ENCODE measurements around the gene MB21D2.
A peak's percentile ranks its signal among the peaks of the same experiment; 100 is the strongest.
"Not testable (repeated sequence)": the region's sequence is repeated elsewhere in the genome, so short reads cannot be mapped to it uniquely, and the experiment has no call there.

MB21D2 gene, protein sequence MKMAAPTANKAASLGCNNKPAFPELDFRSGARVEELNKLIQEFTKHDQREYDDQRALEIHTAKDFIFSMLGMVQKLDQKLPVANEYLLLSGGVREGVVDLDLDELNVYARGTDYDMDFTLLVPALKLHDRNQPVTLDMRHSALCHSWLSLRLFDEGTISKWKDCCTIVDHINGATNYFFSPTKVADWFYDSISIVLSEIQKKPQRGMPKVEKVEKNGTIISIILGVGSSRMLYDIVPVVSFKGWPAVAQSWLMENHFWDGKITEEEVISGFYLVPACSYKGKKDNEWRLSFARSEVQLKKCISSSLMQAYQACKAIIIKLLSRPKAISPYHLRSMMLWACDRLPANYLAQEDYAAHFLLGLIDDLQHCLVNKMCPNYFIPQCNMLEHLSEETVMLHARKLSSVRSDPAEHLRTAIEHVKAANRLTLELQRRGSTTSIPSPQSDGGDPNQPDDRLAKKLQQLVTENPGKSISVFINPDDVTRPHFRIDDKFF

GRCh38 chr3:192917404-192918274 is at the start of gene MB21D2:
TSS of gene MB21D2 (minus strand) at chr3:192917856. CDS start at chr3:192917840, 16 bp downstream.
- peak; percentile 80 for DNase-seq (ENCODE audit: low read depth, low spot score)

DNA sequence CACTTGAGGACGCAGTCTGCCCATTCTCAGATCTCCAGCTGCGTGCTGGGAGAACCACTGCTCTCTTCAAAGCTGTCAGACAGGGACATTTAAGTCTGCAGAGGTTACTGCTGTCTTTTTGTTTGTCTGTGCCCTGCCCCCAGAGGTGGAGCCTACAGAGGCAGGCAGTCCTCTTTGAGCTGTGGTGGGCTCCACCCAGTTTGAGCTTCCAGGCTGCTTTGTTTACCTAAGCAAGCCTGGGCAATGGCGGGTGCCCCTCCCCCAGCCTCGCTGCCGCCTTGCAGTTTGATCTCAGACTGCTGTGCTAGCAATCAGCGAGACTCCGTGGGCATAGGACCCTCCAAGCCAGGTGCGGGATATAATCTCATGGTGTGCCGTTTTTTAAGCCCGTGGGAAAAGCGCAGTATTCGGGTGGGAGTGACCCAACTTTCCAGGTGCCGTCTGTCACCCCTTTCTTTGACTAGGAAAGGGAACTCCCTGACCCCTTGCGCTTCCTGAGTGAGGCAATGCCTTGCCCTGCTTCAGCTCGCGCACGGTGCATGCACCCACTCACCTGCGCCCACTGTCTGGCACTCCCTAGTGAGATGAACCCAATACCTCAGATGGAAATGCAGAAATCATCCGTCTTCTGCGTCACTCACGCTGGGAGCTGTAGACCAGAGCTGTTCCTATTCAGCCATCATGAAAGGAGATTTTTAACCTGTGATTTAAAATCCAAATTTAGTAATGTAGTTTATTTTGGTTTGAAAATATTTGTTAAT is 47.5 kb upstream of the MB21D2 start:
- DNase-seq (ENCODE audit: low read depth, low spot score) = not testable (repeated sequence)

GRCh38 chr3:192959773-192960172 is 42.1 kb upstream of the MB21D2 start:
- no peak for DNase-seq (ENCODE audit: low read depth, low spot score)

GRCh38 chr3:192958219-192958872 is 40.7 kb upstream of the MB21D2 start:
- DNase-seq (ENCODE audit: low read depth, low spot score) = no peak

GRCh38 chr3:192957441-192958021 is 39.9 kb upstream of the MB21D2 start:
- no peak for DNase-seq (ENCODE audit: low read depth, low spot score)

DNA sequence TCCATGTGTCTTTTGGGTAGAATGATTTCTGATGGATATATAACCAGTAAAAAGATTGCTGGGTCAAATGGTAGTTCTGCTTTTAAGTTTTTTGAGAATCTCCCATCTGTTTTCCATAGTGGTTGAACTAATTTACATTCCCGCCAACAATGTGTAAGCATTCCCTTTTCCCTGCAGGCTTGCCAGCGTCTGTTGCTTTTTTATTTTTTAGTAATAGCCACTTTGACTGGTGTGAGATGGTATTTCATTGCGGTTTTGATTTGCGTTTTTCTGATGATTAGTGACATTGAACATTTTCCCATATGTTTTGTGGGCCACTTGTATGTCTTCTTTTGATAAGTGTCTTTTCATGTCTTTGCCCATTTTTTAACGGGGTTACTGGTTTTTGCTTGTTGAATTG is 36.3 kb upstream of the MB21D2 start:
- no peak for DNase-seq (ENCODE audit: low read depth, low spot score)

- DNase-seq (ENCODE audit: low read depth, low spot score) = no peak
Measured at GRCh38 chr3:192947421-192947820, 29.8 kb upstream of the MB21D2 start.

- DNase-seq (ENCODE audit: low read depth, low spot score) = no peak
Measured at GRCh38 chr3:192943393-192943792, 25.7 kb upstream of the MB21D2 start.

GRCh38 chr3:192942625-192943024 is 25.0 kb upstream of the MB21D2 start:
- DNase-seq (ENCODE audit: low read depth, low spot score) = no peak

DNA sequence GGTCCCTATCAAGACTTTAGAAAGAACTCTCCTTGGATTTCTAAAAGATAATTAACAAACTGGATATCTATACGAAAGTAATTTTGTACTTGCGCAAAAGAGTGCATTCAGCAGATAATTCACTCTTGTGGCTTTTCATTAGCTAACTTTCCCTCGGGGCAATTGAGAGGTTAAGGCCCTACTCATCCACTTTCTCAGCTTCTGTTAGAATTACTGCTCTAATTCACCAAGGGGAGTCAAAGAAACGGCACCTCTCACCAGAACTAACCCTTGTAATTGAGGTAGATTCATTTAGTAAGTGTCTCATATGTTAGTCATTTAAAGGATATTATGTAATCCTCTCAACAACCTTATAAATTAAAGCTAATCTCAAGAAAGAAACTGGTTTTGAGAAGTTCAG is 22.5 kb upstream of the MB21D2 start:
- DNase-seq (ENCODE audit: low read depth, low spot score) = no peak

DNA sequence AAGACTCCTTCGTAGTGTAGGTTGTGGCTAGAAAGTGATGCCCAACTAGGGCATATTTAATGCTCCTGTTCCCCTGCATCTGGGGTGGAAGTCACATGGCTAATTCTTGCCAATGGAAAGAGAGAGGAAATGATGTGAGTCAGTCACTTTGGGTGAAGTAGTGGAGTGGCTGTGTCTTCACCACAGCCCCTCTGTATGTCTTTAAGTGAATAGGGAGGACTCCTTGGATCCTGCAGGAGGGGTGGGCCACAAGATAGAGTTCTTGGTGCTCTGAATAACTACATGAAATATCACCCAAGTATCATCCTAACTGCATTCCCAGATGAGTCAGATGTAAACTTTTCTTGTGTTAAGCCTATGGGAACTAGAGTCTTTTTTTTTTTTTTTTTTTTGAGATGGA is 17.8 kb upstream of the MB21D2 start:
- no peak for DNase-seq (ENCODE audit: low read depth, low spot score)

DNA sequence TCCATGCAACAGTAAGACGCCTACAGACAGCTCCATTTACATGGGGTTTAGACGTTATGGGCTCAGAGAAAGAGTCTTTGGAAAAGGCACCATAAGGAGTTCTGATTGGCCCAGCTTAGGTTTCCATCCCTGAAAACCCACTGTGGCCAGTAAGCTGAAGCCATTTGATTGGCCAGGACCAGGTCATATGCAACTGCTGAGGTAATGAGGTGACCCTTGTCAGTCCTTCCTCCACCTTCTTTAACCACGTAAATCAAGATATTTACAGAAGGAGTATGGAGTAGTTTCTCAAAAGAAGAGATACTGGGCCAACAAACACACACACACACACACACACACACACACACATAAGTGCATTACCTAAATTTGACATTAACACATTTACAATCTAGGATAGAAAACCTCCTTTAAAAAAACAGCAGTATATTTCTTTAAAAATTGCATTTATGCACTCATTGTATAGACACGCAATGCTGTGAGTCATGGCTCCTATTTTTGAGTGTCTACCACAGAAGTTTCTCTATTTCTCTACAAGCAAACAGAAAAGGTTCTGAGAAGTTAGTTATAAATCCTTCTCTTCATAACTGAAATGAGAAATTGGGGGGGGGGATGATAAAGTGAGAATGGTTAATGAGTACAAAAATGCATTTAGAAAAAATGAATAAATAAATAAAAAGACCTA is 16.3 kb upstream of the MB21D2 start:
- DNase-seq (ENCODE audit: low read depth, low spot score) = no peak

- no peak for DNase-seq (ENCODE audit: low read depth, low spot score)
Measured at GRCh38 chr3:192933259-192933658, 15.6 kb upstream of the MB21D2 start.

DNA sequence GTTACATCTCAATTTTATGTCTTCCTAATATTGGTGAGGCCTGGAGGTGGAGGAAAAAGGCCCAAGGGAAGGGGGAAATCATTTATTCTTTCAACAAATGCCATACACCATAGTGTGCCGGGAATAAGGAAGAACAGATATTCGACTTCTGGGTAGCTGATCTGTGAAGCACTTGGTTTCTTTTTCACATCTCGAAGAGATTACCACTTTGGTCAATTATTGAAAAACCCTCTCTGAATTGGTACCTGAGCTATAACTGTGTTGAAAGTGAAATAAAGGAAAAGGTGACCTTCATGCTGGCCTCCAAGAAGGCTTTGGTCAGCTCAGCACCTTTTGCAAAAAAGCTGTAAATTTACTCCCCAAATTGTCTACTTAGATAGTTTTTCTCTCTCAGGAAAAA is 14.2 kb upstream of the MB21D2 start:
- no peak for DNase-seq (ENCODE audit: low read depth, low spot score)

GRCh38 chr3:192930577-192930976 is 12.9 kb upstream of the MB21D2 start:
- DNase-seq (ENCODE audit: low read depth, low spot score) = no peak

GRCh38 chr3:192929755-192930547 is 12.3 kb upstream of the MB21D2 start:
- DNase-seq (ENCODE audit: low read depth, low spot score) = no peak

- DNase-seq (ENCODE audit: low read depth, low spot score) = no peak
Measured at GRCh38 chr3:192929146-192929545, 11.5 kb upstream of the MB21D2 start.

- DNase-seq (ENCODE audit: low read depth, low spot score) = no peak
Measured at GRCh38 chr3:192928720-192929119, 11.1 kb upstream of the MB21D2 start.

DNA sequence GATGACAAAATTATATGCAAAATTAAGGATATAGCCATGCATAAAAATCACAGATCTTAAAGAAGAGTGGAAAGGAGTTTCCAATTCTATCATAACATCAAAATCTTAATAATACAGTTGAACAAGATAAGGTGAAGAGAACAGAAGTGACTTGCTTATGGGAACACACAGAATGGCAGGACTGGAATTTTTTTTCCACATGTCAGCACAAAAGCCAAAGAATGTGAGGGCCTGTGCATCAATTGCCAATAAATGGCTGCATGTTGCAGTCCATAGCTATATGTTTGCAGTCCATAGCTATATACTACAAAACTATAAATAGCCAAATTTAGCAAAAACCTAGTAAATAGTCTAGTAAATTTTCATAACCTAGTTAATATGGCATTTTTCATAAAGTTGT is 10.4 kb upstream of the MB21D2 start:
- DNase-seq (ENCODE audit: low read depth, low spot score) = no peak

DNA sequence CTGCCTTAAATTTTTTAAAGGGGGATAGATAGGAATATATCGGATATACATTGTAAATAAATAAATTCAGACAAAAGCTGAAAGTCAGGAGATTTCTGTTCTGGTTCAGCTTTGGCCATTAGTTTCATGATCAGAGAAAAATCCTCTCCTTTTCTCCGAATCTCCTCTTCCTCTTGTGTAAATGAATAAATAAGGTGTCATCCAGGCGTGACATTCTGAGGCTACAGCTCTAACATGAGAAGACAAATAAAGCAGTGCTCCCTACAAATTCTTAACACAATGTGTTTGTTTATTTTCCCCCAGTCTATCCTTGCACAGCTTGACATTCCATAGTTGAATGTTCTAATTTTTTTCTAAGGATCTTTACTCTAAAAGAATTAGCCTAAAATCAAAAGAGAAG is 9.4 kb upstream of the MB21D2 start:
- no peak for DNase-seq (ENCODE audit: low read depth, low spot score)
